LHCN-M2 (cell line): ENCODE data around the gene NPPB. TPM values are rescaled to one million over a fixed set of nuclear protein-coding genes. Genes with fewer than 3 reads are reported as not detected.

Source experiments
- DNase-seq: peaks from one replicate; pipeline ENCODE4 v3.0.0-alpha.2; 2012; ENCODE audit warnings: low read depth
- total RNA-seq: library from RNA; depleted of rRNA; stranded (reverse); fragments of >200 nt; gene quantifications from 2 replicates; pipeline ENCODE4 v1.2.3, GENCODE V29; 2014; rRNA removed

Gene NPPB
- total RNA-seq, 1 experiment from 2014 or later, result not detected

DNA sequence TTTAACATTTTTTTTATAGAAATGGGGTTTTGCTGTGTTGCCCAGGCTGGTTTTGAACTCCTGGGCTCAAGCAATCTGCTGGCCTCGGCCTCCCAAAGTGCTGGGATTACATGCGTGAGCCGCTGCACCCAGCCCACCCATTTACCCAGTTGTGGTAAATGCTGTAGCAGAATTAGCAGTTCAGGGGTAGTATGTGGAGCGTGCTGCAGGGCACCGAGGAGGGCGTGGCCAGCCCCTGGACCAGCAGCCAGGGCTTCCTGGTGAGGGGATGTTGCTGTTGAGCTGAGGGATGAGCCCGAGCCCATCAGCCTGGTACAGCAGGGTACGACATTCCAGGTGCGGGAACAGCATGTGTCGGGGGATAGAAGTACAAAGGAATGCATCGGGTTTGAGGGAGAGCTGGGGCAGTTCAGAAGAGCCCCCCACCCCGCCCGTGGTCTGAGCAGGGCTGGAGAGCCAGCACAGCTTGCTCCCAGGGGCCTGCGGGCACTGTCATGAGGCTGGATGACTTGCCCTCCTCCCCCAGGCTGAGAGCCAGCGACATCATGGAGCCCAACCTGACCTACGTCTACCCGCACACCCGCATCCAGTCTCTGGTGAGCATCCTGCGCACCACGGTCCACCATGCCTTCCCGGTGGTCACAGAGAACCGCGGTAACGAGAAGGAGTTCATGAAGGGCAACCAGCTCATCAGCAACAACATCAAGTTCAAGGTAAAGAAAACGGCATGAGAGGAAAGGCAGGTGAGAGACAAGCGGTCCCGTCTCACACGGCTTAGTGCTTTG, 23.1 kb downstream of the NPPB start:
- no peak for DNase-seq

DNA sequence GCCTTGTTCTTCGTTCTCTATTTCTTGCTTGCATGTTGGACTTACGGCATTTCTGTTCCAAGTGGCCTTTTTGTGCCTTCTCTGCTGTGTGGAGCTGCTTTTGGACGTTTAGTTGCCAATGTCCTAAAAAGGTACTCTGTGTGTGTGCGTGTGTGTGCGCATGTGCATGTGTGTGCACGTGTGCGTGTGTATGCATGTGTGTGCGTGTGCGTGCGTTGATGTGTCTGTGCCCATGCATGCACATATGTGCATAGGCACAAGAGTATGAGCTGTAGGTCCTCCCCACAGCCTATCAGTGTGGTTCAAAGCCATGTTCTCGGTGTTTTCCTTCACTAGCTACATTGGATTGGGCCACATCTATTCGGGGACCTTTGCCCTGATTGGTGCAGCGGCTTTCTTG, 24.8 kb downstream of the NPPB start:
- DNase-seq, result no peak

DNA sequence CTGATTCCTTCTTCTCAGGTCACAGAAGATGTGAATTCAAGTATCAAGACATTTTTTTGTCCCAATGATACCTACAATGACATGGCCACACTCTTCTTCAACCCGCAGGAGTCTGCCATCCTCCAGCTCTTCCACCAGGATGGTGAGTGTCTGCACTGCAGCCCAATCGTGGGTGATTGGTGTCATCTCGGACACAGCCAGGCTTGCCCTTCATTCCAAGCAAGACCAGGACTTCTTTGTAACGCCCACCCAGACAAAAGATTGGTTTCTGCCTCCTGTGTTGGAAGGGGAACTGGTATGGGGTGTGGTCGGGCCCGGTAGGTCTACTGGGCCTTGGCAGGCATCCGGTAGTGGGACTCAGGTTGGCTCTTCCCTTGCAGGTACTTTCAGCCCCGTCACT, 25.2 kb downstream of the NPPB start:
- no peak for DNase-seq

DNA sequence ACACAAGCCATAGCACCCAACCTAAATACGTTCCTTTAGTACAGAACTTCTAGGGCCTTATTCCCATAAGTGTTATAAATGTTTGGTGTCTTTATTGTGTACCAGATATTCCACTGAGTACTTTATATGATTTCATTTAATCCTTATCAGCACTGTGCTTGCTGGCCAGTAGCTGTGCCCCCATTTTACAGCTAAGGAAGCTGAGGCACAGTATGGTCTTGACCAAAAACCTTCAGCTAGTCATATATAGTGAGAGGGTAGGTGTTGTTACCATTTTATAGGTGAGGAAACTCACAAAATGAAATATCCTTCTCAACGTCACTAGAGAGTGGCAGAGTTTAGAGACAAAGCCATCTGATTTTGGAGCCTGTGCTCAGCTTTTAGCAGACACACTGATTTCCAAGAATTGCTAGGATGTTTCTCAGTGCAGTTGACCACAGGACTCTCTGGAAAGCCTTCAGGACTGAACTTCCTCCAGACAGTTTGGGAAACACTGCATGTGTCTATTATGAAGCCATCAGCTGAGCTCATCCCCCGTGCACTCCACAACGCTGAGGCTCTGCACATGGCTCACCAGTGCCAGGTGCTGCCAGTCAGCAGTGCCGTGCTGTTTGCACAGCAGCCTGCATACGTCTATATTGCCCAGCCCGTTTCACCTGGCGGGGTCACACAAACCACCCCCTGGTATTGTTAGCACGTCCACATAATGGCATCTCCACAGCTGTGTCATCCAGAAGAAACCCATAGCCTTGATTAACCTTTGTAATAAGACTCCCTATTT, 26.6 kb downstream of the NPPB start:
- DNase-seq, result no peak

DNA sequence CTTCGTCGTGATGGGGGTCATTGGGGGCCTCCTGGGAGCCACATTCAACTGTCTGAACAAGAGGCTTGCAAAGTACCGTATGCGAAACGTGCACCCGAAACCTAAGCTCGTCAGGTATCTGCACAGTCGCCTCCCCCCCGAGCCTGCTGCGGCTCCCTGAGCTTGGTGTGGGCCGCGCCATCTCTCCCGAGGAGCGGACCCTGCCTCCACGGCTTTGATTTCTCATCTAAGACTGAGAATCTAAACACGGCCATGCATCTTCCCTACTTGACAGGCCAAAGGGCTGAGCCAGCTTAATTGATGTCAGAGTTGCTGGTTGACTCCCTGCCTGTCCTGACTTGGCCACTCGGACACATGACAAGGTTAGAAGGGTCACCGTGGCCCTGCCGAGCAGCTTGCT, 30.2 kb downstream of the NPPB start:
- no peak for DNase-seq

DNA sequence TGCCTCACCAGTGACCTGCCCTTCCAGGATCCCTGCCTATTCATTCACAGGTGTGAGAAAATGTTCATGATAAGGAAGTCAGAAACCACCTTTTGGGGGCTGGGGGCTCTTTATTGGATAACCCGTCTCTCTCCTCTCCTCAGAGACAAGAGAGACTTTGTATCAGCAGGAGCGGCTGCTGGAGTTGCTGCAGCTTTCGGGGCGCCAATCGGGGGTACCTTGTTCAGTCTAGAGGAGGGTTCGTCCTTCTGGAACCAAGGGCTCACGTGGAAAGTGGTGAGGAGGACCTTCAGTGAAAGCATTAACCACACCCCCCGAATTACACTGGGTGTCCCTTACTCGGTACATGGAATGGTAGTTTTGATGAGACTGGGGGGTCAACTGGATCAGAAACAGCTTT, 31.8 kb downstream of the NPPB start:
- DNase-seq, result no peak

DNA sequence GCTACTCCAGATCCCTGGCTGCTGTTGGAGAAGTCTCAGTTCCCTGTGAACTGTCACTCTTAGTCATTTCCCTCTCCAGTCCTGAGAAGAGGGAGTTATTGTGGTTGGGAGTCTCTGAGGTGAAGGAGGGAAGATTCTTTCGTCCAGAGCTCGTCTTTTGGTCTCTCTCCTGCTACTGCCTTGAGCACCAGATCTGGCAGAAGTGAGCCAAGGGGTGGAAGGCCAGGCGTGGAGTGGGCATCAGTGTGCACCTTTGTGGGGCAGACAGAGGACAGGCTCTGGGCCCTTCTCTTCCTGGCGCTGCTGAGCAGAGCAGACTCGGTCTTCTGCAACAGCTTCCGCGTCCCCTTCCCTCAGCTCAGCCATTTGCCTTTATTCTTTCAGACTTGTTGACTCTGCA, 33.6 kb downstream of the NPPB start:
- DNase-seq, result no peak

DNA sequence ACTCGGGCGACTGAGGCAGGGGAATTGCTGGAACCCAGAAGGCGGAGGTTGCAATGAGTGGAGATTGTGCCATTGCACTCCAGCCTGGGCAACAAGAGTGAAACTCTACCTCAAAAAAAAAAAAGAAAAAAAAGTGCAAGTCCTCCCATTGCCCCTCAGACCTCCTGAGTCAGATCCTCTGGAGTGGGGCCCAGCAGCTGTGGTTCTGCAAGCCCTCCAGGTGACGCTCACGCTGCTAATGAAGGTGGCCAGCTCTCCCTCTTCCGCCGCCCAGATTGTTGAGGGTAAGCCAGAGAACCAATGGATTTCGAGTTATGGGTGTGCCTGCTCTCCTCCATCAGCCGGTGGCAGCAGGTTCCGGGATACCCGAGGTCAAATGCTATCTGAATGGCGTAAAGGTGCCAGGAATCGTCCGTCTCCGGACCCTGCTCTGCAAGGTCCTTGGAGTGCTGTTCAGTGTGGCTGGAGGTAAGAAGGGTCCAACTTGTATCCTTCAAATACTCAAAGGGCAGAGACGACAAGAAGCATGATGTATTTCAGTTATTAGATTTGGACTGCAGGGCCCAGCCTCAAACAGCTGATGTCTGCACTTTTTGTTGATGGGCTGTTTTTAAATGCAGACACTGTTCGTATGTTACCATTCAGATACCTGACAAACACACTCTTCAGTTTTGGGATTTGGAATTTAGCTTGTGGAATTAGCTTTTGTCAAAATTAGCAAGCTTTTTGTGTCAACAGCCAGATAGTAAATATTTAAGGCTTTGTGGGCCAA, 35.2 kb downstream of the NPPB start:
- DNase-seq, result no peak

DNA sequence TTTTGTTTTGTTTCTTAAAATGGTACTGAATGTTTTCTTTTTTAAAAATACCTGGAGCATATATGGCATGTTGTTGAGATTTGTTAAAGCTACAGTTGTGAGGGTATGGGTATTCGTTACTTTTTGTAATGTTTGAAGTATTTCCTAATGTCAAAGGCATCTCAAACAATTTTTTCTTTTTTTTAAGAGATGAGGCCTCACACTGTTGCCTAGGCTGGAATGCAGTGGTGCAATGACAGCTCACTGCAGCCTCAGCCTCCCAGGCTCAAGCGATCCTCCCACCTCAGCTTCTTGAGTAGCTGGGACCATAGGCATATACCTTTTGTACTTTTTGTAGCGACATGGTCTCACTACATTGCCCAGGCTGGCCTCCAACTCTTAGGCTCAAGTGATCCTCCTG, 36.7 kb downstream of the NPPB start:
- no peak for DNase-seq

DNA sequence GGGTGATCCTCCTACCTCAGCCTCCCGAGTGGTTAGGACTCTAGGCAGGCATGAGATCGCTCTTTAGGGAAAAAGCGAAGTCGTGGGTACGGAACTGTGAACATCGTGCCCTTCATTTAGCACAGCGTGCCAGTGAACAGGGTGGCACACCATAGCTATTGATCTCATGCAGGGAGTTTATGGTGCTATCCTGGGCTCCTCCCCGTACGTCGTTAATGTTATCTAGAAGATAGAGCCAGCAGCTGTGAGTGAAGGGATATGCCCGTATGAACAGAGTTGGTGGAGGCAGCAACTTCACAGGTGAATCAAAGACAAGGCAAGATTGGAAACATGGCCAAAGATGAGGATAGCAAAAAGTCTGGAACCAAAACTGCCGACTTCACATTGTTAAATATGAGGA, 41.6 kb downstream of the NPPB start:
- DNase-seq, result no peak

DNA sequence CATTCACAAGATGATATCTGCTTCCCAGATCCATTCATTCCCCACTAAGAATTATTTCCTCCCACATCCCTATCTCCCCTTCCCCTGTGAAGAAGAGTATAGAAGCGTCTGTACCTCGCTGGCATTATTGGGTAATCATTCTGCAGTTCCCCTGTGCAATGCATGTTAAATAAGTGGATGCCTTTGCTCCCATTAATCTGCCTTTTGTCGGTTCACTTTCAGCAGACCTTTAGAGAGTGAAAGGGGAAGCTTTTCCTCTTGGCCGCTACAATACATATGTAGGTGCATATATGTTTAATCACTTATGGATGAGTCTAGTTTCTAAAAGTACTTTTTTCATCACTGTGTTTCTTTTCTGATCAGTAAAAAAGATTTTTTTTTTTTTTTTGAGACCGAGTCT, 45.7 kb downstream of the NPPB start:
- no peak for DNase-seq

Other genes starting within 250 kb of the NPPB start
- gene FBXO2, start 204.5 kb downstream of the NPPB start, total RNA-seq, result not detected in 2 replicates
- gene FBXO44, start 204.1 kb downstream of the NPPB start, total RNA-seq, result 2.4 and 5.2 TPM in 2 replicates
- 1.1 and 1.2 TPM in 2 replicates for gene FBXO6, start 194.7 kb downstream of the NPPB start, total RNA-seq
- 86.2 and 90.6 TPM in 2 replicates for gene MAD2L2, start 177.8 kb downstream of the NPPB start, total RNA-seq
- under 0.01 and 0.13 TPM in 2 replicates for gene DRAXIN, start 167.2 kb downstream of the NPPB start, total RNA-seq
- gene AGTRAP, start 122.8 kb downstream of the NPPB start, total RNA-seq, result 35.8 and 39.4 TPM in 2 replicates
- gene C1orf167, start 96.8 kb downstream of the NPPB start, total RNA-seq, result not detected in 2 replicates
- gene MTHFR, start 53.0 kb downstream of the NPPB start, total RNA-seq, result 7.8 and 11.7 TPM in 2 replicates
- 5.5 and 10.7 TPM in 2 replicates for gene CLCN6, start 52.8 kb downstream of the NPPB start, total RNA-seq
- not detected in 2 replicates for gene NPPA, start 11.2 kb downstream of the NPPB start, total RNA-seq
- 118 and 131 TPM in 2 replicates for gene KIAA2013, start 67.5 kb upstream of the NPPB start, total RNA-seq
- gene PLOD1, start 75.8 kb upstream of the NPPB start, total RNA-seq, result 355 and 458 TPM in 2 replicates
- 69.7 and 71.7 TPM in 2 replicates for gene MFN2, start 121.5 kb upstream of the NPPB start, total RNA-seq
- gene MIIP, start 160.6 kb upstream of the NPPB start, total RNA-seq, result 40.1 and 49.6 TPM in 2 replicates
- gene TNFRSF8, start 204.4 kb upstream of the NPPB start, total RNA-seq, result 0.19 TPM in 1 of 2 replicates, not detected in the other